ENCODE results near the gene TMEM117. TPM values are rescaled to one million over a fixed set of nuclear protein-coding genes. Genes with fewer than 3 reads are reported as not detected.

The TMEM117 gene
- total RNA-seq, 2 experiments from 2014 or later, result 0.95 to 7.1 TPM

- CTCF ChIA-PET (ENCODE audit: unreplicated experiment), result no interaction called here
- no peak overlapping the region for H3K4me2 ChIP-seq (ENCODE audit: low read length)
- H3K4me1 ChIP-seq (ENCODE audit: insufficient read depth, low read length, poor library complexity, severe bottlenecking), result peaks cover under 1% of the 10 kb centered on the region
- no peak overlapping the region for H3K27ac ChIP-seq (ENCODE audit: low read depth, low read length, poor library complexity, severe bottlenecking)
- BruUV-seq (replicated peaks), result no TSS peak
- DNase-seq (ENCODE audit: low spot score), result no peak
- no peak overlapping the region for H2AFZ ChIP-seq (ENCODE audit: low read length)
- no peaks in the 10 kb centered on the region for H3K9me3 ChIP-seq (ENCODE audit: low read length)
- intact Hi-C loops (cut with micrococcal nuclease; ENCODE audit: unreplicated experiment), result no loop called here
- peaks cover 18% of the 10 kb centered on the region; the same call in 1 of the 2 replicates for H3K79me2 ChIP-seq (ENCODE audit: insufficient read depth, low read depth, low read length)
- H4K20me1 ChIP-seq (ENCODE audit: insufficient read depth, low read length), result no peaks in the 10 kb centered on the region
- H3K9me2 ChIP-seq (ENCODE audit: insufficient read depth, low read length), result no peaks in the 10 kb centered on the region
- peaks cover 90% of the 10 kb centered on the region for H3K36me3 ChIP-seq (ENCODE audit: insufficient read depth, low read length)
- H3K4me3 ChIP-seq (ENCODE audit: low read depth, low read length, poor library complexity, severe bottlenecking), result no peak overlapping the region
- TF ChIP-seq EZH2phosphoT487 (IDR thresholded peaks at IDR 0.05; ENCODE audit: borderline replicate concordance, low read depth, low read length), result no peak
- TF ChIP-seq, protein P1, sequence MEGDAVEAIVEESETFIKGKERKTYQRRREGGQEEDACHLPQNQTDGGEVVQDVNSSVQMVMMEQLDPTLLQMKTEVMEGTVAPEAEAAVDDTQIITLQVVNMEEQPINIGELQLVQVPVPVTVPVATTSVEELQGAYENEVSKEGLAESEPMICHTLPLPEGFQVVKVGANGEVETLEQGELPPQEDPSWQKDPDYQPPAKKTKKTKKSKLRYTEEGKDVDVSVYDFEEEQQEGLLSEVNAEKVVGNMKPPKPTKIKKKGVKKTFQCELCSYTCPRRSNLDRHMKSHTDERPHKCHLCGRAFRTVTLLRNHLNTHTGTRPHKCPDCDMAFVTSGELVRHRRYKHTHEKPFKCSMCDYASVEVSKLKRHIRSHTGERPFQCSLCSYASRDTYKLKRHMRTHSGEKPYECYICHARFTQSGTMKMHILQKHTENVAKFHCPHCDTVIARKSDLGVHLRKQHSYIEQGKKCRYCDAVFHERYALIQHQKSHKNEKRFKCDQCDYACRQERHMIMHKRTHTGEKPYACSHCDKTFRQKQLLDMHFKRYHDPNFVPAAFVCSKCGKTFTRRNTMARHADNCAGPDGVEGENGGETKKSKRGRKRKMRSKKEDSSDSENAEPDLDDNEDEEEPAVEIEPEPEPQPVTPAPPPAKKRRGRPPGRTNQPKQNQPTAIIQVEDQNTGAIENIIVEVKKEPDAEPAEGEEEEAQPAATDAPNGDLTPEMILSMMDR (conservative IDR thresholded peaks at IDR 0.05; ENCODE audit: low read length), result no peak
- POLR2A ChIA-PET, result interaction anchor here (0.5 to 4.6 kb wide), 5 partner anchors 9 to 22 kb away, joined by 4 to 27 read pairs (median 5); partner anchors contain the start of gene TWF1
Measured at GRCh38 chr12:43797561-43798217, 38.2 kb upstream of the TMEM117 start.

- CTCF ChIA-PET (ENCODE audit: unreplicated experiment), result interaction anchor here (0.6 to 1.1 kb wide), 2 partner anchors 35 to 40 kb away, joined by 3 read pairs; no protein-coding TSS in a partner anchor
- Histone ChIP-seq H3K27ac (ENCODE audit: low read depth, low read length, poor library complexity, severe bottlenecking) (peak overlapping the region; percentile 90), H2AFZ (ENCODE audit: low read length) (peak overlapping the region; percentile 92; the same call in 1 of the 2 replicates), H3K4me1 (ENCODE audit: insufficient read depth, low read length, poor library complexity, severe bottlenecking) (peaks cover 36% of the 10 kb centered on the region), H3K36me3 (ENCODE audit: insufficient read depth, low read length) (peaks cover 39% of the 10 kb centered on the region), H4K20me1 (ENCODE audit: insufficient read depth, low read length) (peaks cover 20% of the 10 kb centered on the region; the same call in 1 of the 2 replicates), H3K9me2 (ENCODE audit: insufficient read depth, low read length) (no peaks in the 10 kb centered on the region), H3K79me2 (ENCODE audit: insufficient read depth, low read depth, low read length) (peaks cover 60% of the 10 kb centered on the region), H3K9me3 (ENCODE audit: low read length) (no peaks in the 10 kb centered on the region), H3K4me2 (ENCODE audit: low read length) (peak overlapping the region; percentile 95), H3K4me3 (ENCODE audit: low read depth, low read length, poor library complexity, severe bottlenecking) (peak overlapping the region; percentile 92)
- POLR2A ChIA-PET, result interaction anchor here (0.6 to 4.5 kb wide), 16 partner anchors 8 to 298 kb away, joined by 3 to 42 read pairs (median 5); partner anchors contain the start of genes IRAK4, PUS7L and TMEM117
- DNase-seq (ENCODE audit: low spot score), result peak; percentile 42
- intact Hi-C loops (cut with micrococcal nuclease; ENCODE audit: unreplicated experiment), result loop anchor here (2.0 kb wide), 1 partner anchor 47 kb away; the partner anchor contains the start of genes IRAK4 and PUS7L
- TF ChIP-seq, protein P1 (conservative IDR thresholded peaks at IDR 0.05; ENCODE audit: low read length), result no peak
- TF ChIP-seq EZH2phosphoT487 (IDR thresholded peaks at IDR 0.05; ENCODE audit: borderline replicate concordance, low read depth, low read length), result no peak
- BruUV-seq (replicated peaks), result TSS peak; percentile 59
Measured at GRCh38 chr12:43805149-43805859, 30.6 kb upstream of the TMEM117 start.

All from OCI-LY7 (cell line).